Measurements from ENCODE around the gene ABCD2. TPM values are rescaled to one million over a fixed set of nuclear protein-coding genes. Genes with fewer than 3 reads are reported as not detected.
"Not testable (repeated sequence)": the region's sequence is repeated elsewhere in the genome, so short reads cannot be mapped to it uniquely, and the experiment has no call there.

Gene ABCD2
- total RNA-seq, 1 donor from 2014 or later = 19.3 TPM

DNA sequence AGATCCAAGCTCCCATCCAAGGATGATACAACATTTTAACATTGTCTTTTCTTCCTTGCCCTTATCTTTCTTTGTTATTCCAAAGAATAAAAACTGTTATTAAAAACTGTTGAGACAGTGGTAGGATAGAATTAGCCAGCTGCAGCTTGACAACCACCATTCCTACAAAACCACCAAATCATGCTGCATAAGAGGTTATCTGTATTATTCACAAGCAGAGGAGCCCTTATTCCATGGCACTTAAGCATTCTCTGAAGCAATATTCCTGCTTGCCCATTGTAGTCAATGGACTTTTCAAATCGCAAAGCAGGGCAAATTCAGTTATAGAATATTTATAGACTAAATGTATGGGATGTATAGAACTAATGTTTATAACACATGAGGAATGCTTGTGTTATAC is 3.4 kb downstream of the ABCD2 start:
- intact Hi-C loops (cut with micrococcal nuclease) = loop anchor here (5.0 kb wide), 1 partner anchor 299 kb away; no protein-coding TSS in a partner anchor

- intact Hi-C loops (cut with micrococcal nuclease) = no loop called here
These were observed 6.1 kb downstream of the ABCD2 start for GRCh38 chr12:39613525-39613924.

GRCh38 chr12:39612250-39612649 is 7.4 kb downstream of the ABCD2 start:
- intact Hi-C loops (cut with micrococcal nuclease) = no loop called here

DNA sequence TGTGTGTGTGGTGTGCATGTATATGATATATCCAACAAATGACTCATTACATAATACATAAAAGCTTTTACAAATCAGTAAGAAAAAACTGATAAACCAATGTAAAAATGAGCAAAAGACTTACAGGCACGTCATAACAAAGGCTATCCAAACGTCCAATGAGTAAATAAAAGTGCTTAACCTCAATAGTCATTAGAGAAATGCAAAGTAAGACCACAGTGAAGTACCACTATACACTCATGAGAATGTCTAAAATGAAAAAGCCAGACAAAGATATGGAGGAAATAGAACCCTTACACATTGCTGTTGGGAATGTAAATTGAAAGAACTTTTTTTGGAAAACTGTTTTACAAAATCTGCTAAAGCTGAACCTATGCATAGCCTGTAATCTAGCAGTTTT is 7.8 kb downstream of the ABCD2 start:
- intact Hi-C loops (cut with micrococcal nuclease) = no loop called here

GRCh38 chr12:39610436-39611025 is 9.1 kb downstream of the ABCD2 start:
- intact Hi-C loops (cut with micrococcal nuclease) = loop anchor here (1.0 kb wide), 1 partner anchor 9 kb away; the partner anchor contains the start of gene ABCD2

DNA sequence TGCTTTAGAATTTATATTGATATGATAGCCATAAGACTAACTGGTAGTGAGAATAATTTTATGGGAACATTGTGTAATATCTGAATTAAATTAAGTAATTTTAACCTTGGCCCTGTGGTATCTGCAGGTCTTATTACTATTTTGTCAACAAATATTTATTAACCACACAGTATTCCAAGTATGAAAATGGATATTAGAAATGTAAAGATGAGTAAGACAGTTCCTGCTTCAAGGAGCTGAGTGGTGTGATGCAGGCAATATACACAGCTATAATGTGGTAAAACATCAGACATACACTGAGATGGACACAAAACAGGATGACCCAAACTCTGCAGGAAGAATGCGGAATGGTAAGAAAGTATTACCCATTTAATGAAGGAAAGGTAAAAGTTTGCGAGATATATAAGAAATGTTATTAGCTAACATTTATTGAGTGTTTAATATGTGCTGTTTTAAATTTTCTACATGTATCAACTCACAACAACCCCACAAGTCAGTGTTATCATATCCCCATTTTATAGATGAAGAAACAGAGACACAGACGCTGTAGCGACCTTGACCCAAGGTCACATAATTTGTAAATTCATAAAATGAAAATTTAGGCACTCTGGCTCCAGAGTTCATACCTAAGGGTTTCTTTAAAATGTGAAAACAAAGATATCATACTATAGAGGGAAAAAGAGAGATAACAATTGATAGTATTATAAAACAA is 12.7 kb downstream of the ABCD2 start:
- intact Hi-C loops (cut with micrococcal nuclease) = no loop called here

DNA sequence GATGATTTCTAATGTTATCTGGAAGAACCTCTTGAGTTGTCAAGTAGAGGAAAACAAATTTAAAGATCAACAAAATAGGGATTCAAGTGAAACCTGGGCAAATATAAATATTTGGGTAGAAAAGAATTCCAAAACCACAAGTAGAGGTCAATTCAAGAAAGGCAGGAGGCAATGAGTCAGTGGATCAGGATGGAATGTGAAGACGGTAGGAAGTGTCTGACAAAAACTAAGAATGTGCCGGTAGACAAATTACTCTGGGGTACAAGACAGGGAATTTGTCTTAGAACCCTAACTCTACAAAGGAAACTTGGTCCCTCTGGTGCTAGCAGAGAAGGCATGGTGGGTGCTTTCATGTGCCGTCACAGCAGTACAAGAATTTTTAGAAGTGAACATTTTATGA is 13.6 kb downstream of the ABCD2 start:
- intact Hi-C loops (cut with micrococcal nuclease) = no loop called here

DNA sequence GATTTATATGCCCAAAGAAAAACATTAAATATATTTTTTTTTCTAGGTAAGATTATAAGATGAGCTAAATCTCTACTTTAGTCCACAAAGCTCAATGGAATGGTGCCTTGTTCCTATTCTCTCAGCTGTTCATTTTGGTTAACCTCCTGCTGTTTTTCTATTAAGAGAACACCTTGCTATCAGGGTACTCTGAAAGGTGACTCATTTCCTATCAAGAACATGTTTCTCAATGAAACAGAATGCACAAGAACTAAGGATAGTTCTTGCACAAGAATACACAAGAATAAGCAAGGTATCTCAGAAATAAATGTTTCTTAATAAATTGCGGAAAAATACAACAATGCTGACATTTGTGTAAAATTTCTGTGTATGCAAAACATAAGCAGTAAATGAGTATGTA is 14.1 kb downstream of the ABCD2 start:
- intact Hi-C loops (cut with micrococcal nuclease) = no loop called here

- intact Hi-C loops (cut with micrococcal nuclease) = no loop called here
These were observed 16.5 kb downstream of the ABCD2 start for GRCh38 chr12:39603065-39603464.

DNA sequence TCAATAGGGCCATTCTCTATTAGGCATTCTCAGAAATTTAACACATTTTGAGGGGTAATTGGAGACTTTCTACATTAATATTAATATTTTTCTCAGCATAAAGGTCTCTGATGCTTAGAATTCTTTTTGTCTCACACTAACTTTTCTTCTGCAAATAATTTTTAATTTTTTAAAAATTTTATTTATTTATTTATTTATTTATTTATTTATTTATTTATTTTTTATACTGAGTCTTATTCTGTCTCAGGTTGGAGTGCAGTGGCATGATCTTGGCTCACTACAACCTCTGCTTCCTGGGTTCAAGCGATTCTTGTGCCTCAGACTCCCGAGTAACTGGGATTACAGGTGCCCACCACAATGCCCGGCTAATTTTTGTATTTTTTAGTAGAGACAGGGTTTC is 17.7 kb downstream of the ABCD2 start:
- intact Hi-C loops (cut with micrococcal nuclease) = not testable (repeated sequence)

DNA sequence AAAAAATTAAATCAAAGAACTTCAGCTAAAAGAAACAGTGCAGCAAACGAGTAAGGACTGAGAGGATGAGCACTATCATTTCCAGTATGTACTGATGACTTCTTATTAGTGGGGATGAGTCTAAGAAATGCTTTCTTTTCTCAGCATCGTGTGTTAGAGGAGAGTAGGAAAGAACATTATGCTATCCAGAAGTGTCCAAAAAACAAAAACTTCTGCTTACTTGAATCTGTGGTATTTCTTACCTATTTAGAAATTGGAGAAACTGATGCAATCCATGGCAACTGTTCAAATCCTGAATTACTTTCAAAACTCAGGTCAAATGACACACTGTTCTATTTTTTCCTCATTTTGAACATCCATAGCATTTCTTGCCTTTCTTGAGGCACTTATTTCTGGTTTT is 23.7 kb downstream of the ABCD2 start:
- intact Hi-C loops (cut with micrococcal nuclease) = no loop called here

GRCh38 chr12:39592295-39592694 is 27.3 kb downstream of the ABCD2 start:
- intact Hi-C loops (cut with micrococcal nuclease) = no loop called here

- intact Hi-C loops (cut with micrococcal nuclease) = no loop called here
These were observed 31.3 kb downstream of the ABCD2 start for GRCh38 chr12:39588348-39588747.

- intact Hi-C loops (cut with micrococcal nuclease) = loop anchor here (1.0 to 2.0 kb wide), 3 partner anchors 32 to 404 kb away; partner anchors contain the start of gene ABCD2
These were observed 32.4 kb downstream of the ABCD2 start for GRCh38 chr12:39587225-39587624.

DNA sequence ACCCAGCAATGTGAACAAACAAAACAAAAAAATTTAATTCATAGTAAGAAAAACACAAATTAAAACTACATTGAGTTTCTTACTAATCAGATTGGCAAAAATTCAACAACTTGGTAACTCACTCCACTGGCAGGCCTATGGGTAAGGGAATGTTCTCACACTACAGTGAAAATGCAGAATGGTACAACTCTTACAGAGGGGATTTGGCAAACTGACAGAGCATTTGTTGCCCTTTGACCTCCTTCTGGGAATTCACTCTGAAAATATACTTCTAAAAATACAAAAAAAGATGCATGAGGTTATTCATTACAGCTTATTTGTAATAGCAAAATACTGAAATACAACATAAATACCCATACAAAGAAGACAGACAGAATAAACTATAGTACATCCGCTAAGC is 32.8 kb downstream of the ABCD2 start:
- intact Hi-C loops (cut with micrococcal nuclease) = loop anchor here (1.0 to 2.0 kb wide), 3 partner anchors 32 to 404 kb away; partner anchors contain the start of gene ABCD2

DNA sequence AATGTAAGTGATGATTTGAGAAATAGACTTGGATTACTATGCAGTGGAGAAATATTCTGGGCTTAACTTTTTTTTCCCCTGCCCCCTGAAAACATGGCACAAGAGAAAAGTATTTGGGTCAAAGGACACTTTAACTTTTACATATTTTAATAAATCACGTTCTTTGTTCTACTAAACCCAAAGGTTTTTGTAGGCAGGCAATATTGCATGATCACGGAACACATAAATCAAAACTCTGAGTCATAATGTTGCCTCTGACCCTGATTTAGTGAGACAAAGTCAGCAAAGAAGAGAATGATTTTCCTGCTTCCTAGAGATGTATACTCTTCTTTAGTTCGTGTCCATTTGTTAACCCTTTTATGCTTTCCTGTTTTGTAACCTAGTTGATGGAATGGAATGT is 38.0 kb downstream of the ABCD2 start:
- intact Hi-C loops (cut with micrococcal nuclease) = loop anchor here (2.0 kb wide), 1 partner anchor 33 kb away; no protein-coding TSS in a partner anchor

- intact Hi-C loops (cut with micrococcal nuclease) = no loop called here
These were observed 44.1 kb downstream of the ABCD2 start for GRCh38 chr12:39575498-39575875.

GRCh38 chr12:39574785-39575497 is 44.7 kb downstream of the ABCD2 start:
- intact Hi-C loops (cut with micrococcal nuclease) = no loop called here

- intact Hi-C loops (cut with micrococcal nuclease) = no loop called here
These were observed 45.2 kb downstream of the ABCD2 start for GRCh38 chr12:39574378-39574777.

DNA sequence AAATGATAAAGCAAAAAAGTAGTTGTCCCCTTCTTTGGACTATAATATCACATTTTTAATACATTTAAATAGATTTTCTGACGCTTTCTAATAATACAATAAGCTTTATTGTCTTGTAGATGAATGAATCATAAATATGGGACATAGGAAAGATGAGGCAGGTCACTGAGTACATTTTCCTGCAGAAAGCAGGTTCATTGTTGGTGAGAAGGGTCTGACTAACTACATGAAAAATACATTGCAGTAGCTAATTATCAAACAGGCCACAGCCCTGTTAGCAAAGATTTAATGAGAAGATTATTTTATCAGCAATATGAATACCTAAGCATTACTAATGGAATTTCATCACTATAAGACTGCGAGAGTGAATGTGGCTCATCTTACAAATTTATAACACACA is 45.6 kb downstream of the ABCD2 start:
- intact Hi-C loops (cut with micrococcal nuclease) = no loop called here

DNA sequence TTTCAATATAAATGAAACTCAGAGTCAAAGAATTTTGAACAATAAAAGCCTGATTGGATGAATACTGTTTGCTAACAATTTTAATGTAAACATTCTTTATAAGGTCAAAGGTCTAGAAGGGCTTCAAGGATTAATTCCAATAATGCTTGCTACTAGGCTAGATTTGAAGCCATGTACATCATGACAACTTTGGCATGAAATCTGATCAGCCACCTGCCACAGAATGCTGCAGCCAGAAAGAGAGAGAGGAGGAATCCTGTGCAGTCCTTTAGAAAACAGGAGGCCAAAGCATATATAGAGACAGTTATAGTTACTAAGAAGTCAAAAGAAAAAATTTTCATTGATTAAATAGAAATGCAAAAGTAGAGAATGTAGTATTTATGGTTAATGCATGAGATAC is 47.1 kb downstream of the ABCD2 start:
- intact Hi-C loops (cut with micrococcal nuclease) = no loop called here

DNA sequence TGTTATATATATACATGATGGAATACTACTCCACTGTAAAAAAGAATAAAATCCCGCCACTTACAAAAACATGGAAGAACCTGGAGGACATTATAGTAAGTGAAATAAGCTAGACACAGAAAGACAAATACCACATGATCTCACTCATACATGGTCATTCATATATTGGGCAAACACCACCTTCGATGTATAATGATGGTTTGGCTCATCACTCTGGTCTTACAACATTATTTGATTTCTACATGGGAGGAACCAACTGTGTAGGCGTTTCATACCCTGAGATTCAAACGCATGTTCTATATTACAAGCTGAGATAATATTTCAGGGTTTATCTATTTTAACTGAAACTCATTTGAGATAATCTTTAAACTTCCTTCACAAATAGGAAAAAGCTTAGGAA is 48.3 kb downstream of the ABCD2 start:
- intact Hi-C loops (cut with micrococcal nuclease) = no loop called here

All from T-helper 2 cell treated with Interferon-gamma antibody and Interleukin-4, amounts not matched to agents 100 ng/mL and 5 ng/mL, for 36 hours (primary cell).